Mammary epithelial cell (primary cell): ENCODE data around the gene PRDM2.

Source experiments
- EZH2 ChIP-seq: IDR thresholded peaks from 2 replicates; pipeline ENCODE4 v1.6.1; 2012; ENCODE audit warnings: low read length, inconsistent platforms, borderline replicate concordance
- TF ChIP-seq, protein P1 (sequence below), 2 donors: IDR thresholded peaks in 1 of 2; conservative IDR thresholded peaks in 1 of 2; 2 replicates each; pipeline ENCODE4 v1.5.1; 2011 to 2012; ENCODE audit warnings: inconsistent platforms in 2 of 2, low read length in 2 of 2, mild to moderate bottlenecking in 2 of 2, control low read depth in 1 of 2, low read depth in 1 of 2; ENCODE audit not compliant: insufficient read depth in 1 of 2; ENCODE audit errors: extremely low read depth in 1 of 2

DNA sequence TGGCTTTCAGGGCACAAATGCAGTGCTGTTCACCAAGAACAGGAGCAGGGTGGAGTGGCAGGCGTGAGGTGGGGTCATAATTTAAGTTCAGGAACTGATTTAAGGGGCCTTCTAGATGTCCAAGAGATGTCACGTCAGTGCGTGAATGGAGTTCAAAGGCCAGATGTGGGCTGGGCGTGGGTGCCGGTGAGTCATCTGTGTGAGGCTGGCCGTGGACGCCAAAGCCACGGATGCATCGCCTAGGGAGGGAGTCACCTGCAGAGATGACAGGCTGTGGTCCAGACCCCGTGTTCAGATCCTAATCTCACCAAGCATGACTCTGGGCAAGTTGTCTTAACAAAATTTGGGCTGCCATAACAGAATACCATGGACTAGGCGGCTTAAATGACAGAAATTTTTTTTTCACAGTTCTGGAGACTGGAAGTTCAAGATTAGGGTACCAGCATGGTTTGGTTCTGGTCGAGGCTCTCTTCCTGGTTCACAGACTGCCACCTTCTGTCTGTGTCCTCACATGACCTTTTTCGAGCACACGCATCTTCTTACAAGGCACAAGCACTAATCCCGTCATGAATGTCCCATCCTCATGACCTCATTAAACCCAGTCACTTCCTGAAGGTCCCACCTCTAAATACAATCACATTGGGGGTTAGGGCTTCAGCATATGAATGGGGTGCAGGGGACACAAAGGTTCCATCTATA is 109.6 kb downstream of the PRDM2 start:
- TF ChIP-seq, protein P1, sequence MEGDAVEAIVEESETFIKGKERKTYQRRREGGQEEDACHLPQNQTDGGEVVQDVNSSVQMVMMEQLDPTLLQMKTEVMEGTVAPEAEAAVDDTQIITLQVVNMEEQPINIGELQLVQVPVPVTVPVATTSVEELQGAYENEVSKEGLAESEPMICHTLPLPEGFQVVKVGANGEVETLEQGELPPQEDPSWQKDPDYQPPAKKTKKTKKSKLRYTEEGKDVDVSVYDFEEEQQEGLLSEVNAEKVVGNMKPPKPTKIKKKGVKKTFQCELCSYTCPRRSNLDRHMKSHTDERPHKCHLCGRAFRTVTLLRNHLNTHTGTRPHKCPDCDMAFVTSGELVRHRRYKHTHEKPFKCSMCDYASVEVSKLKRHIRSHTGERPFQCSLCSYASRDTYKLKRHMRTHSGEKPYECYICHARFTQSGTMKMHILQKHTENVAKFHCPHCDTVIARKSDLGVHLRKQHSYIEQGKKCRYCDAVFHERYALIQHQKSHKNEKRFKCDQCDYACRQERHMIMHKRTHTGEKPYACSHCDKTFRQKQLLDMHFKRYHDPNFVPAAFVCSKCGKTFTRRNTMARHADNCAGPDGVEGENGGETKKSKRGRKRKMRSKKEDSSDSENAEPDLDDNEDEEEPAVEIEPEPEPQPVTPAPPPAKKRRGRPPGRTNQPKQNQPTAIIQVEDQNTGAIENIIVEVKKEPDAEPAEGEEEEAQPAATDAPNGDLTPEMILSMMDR (conservative IDR thresholded peaks at IDR 0.05 in 1 of 2, IDR thresholded peaks at IDR 0.05 in 1 of 2; ENCODE audit: extremely low read depth in 1 of 2, insufficient read depth in 1 of 2, low read depth in 1 of 2, low read length in 2 of 2): no peak
- TF ChIP-seq EZH2: no peak
